MCF 10A (cell line): Measurements from ENCODE around the gene SSBP2. TPM values are rescaled to one million over a fixed set of nuclear protein-coding genes. Genes with fewer than 3 reads are reported as not detected.

Source experiments
- BruUV-seq: library from RNA; stranded (reverse); fragments of 400-500 nt; replicated peaks from 2 replicates; lab custom pipeline; 2021; lab: Mats Ljungman, UMichigan
- CTCF ChIA-PET: fragments of 300-600 bp; sonication (Branson Sonifier 250); formaldehyde crosslinking; extraction: SDS; loops from one replicate; lab custom pipeline; 2021; ENCODE audit warnings: antibody characterized with exemption, inconsistent platforms; lab: Yijun Ruan, JAX
- POLR2A ChIA-PET: fragments of 300-600, 350-650 bp; sonication (Branson Sonifier 250); formaldehyde crosslinking; extraction: SDS; loops from one replicate; lab custom pipeline; 2020; ENCODE audit warnings: antibody characterized with exemption, inconsistent platforms; lab: Yijun Ruan, JAX
- DNase-seq: peaks from one replicate; pipeline ENCODE4 v3.0.0-alpha.2; 2018; ENCODE audit not compliant: unreplicated experiment
- H3K27ac Mint-ChIP-seq: one replicate; pipeline ENCODE4 v1.8.0; 2022; ENCODE audit warnings: mild to moderate bottlenecking, low read depth, mixed read lengths; ENCODE audit not compliant: unreplicated experiment
- H3K27me3 Mint-ChIP-seq: one replicate; pipeline ENCODE4 v1.8.0; 2022; ENCODE audit warnings: mixed read lengths; ENCODE audit not compliant: insufficient read depth, unreplicated experiment
- H3K36me3 Mint-ChIP-seq: one replicate; pipeline ENCODE4 v1.8.0; 2022; ENCODE audit warnings: mild to moderate bottlenecking, moderate library complexity, mixed read lengths; ENCODE audit not compliant: insufficient read depth, unreplicated experiment
- H3K4me1 Mint-ChIP-seq: one replicate; pipeline ENCODE4 v1.8.0; 2022; ENCODE audit warnings: mixed read lengths; ENCODE audit not compliant: insufficient read depth, unreplicated experiment
- H3K4me3 Mint-ChIP-seq: one replicate; pipeline ENCODE4 v1.8.0; 2022; ENCODE audit warnings: mild to moderate bottlenecking, moderate library complexity, mixed read lengths; ENCODE audit not compliant: unreplicated experiment
- H3K9me3 Mint-ChIP-seq: one replicate; pipeline ENCODE4 v1.8.0; 2022; ENCODE audit warnings: mixed read lengths; ENCODE audit not compliant: unreplicated experiment
- intact Hi-C: fragments of 100-400 bp; cut with micrococcal nuclease; formaldehyde crosslinking; loops from 2 replicates; pipeline ENCODE4 v1.14.1; 2022
- total RNA-seq: library from RNA; stranded (reverse); gene quantifications from 2 replicates; pipeline ENCODE4 v1.2.3, GENCODE V29; 2022
- TF ChIP-seq, protein P1 (sequence below): fragments of 200-600 bp; IDR thresholded peaks from one replicate; pipeline ENCODE4 v1.8.0; 2022; ENCODE audit warnings: antibody characterized with exemption, mild to moderate bottlenecking; ENCODE audit not compliant: unreplicated experiment

Gene SSBP2
- total RNA-seq, 1 experiment from 2014 or later = 52.7 TPM

DNA sequence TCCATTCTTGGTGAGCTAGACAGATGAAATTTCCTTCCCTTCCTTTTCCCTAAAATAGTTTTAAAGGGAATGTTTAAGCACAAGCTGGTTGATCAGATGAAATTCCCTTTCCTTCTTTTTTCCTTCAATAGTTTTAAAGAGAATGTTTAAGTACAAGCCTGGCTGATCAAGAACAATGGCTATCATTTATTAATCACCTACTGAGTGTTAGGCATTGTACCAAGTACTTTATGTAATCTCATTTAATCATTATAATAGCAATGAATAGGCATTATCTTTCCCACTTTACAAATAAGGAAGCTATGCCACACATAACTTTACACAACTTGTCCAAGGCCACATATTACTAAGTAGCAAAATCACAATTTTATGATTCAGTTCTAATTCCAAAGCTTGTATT lies 205.0 kb downstream of the SSBP2 start:
- peaks cover 10% of the 10 kb centered on the region for H3K4me1 Mint-ChIP-seq
- CTCF ChIA-PET = no interaction called here
- intact Hi-C loops = no loop called here
- H3K27ac Mint-ChIP-seq = no peak overlapping the region
- no peaks in the 10 kb centered on the region for H3K9me3 Mint-ChIP-seq
- POLR2A ChIA-PET = no interaction called here
- peaks cover 7% of the 10 kb centered on the region for H3K36me3 Mint-ChIP-seq
- no peak overlapping the region for H3K4me3 Mint-ChIP-seq
- no peak for DNase-seq
- TF ChIP-seq, protein P1, sequence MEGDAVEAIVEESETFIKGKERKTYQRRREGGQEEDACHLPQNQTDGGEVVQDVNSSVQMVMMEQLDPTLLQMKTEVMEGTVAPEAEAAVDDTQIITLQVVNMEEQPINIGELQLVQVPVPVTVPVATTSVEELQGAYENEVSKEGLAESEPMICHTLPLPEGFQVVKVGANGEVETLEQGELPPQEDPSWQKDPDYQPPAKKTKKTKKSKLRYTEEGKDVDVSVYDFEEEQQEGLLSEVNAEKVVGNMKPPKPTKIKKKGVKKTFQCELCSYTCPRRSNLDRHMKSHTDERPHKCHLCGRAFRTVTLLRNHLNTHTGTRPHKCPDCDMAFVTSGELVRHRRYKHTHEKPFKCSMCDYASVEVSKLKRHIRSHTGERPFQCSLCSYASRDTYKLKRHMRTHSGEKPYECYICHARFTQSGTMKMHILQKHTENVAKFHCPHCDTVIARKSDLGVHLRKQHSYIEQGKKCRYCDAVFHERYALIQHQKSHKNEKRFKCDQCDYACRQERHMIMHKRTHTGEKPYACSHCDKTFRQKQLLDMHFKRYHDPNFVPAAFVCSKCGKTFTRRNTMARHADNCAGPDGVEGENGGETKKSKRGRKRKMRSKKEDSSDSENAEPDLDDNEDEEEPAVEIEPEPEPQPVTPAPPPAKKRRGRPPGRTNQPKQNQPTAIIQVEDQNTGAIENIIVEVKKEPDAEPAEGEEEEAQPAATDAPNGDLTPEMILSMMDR = no peak
- BruUV-seq = no TSS peak
- H3K27me3 Mint-ChIP-seq = no peaks in the 10 kb centered on the region

DNA sequence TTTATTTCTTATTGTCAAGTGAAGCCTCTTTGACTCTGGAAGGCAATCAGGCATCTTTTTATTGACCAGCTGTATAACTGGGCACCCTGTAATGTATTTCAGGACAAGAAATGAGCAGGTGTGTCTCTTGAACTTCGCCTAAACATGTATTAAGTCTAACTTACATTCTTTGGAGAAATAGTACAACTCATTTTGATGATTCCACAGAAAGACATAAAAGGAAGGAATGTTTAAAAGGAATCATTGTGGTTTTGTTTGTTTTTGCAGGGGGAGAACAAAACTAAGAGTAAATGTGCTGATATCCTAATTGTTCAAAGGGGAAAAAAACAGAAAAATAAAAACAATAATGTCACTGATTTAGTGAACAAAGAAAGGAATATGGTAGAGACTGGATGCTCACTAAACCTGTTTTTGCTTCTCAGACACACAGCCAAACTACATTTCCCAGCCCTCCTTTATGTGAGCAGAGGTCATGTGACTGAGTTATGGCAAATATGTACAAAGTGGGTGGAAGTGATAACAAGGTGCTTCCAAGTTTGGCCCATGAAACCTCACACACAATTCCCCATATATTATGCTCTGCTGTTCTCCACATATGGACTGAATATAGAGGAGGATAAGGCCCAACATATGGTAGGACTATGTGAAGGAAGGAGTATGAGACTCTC lies 206.4 kb downstream of the SSBP2 start:
- H3K27ac Mint-ChIP-seq = no peak overlapping the region
- intact Hi-C loops = no loop called here
- ChIA-PET CTCF (no interaction called here), POLR2A (no interaction called here)
- BruUV-seq = no TSS peak
- no peak for DNase-seq
- no peak overlapping the region for H3K4me3 Mint-ChIP-seq
- no peaks in the 10 kb centered on the region for H3K27me3 Mint-ChIP-seq
- H3K9me3 Mint-ChIP-seq = no peaks in the 10 kb centered on the region
- peaks cover 14% of the 10 kb centered on the region for H3K36me3 Mint-ChIP-seq
- peaks cover 10% of the 10 kb centered on the region for H3K4me1 Mint-ChIP-seq
- TF ChIP-seq, protein P1 = no peak

DNA sequence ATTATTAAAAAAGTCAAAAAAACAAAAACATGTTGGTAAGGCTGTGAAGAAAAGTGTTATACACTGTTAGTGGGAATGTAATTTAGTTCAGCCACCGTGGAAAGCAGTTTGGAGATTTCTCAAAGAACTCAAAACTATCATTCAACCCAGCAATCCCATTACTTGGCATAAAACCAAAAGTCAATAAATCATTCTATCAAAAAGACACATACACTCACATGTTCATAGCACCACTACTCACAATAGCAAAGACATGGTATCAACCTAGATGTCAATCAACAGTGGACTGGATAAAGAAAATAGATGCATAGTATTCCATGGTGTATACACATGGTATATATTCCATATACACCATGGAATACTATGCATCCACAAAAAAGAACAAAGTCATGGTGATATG lies 208.7 kb downstream of the SSBP2 start:
- H3K4me3 Mint-ChIP-seq = no peak overlapping the region

DNA sequence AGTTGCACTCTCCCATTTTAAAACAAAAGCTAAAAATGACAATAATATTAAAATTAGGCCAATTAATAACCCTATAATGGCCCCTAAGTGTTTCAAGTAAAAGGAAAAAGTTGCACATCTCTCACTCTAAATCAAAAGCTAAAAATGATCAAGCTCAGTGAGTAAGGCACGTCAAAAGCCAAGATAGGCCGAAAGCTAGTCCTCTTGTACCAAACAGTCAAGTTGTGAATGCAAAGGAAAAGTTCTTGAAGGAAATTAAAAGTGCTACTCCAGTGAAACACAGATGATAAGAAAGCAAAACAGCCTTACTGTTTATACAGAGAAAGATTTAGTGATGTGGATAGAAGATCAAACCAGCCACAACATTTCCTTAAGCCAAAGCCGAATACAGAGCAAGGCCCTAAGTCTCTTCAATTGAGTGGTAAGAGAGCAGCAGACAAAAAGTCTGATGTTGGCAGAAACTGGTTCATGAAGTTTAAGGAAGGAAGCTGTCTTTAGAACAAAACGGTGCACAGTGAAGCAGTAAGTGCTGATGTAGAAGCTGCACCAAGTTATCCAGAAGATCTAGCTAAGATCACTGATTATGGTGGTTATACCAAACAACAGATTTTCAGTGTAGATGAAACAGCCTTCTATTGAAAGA lies 212.9 kb downstream of the SSBP2 start:
- no TSS peak for BruUV-seq
- Mint-ChIP-seq H3K9me3 (no peaks in the 10 kb centered on the region), H3K27ac (no peak overlapping the region), H3K4me1 (peaks cover 5% of the 10 kb centered on the region), H3K36me3 (peaks cover 24% of the 10 kb centered on the region), H3K4me3 (no peak overlapping the region), H3K27me3 (no peaks in the 10 kb centered on the region)
- intact Hi-C loops = no loop called here
- DNase-seq = no peak
- ChIA-PET POLR2A (interaction anchor here (1.4 kb wide), 1 partner anchor 12 kb away, joined by 3 read pairs; no protein-coding TSS in a partner anchor), CTCF (interaction anchor here (0.6 to 1.1 kb wide), 2 partner anchors 31 to 1176 kb away, joined by 5 read pairs; no protein-coding TSS in a partner anchor)
- TF ChIP-seq, protein P1 = no peak

More for the DNA sequence above, 208.7 kb downstream of the SSBP2 start:
- BruUV-seq = no TSS peak
- intact Hi-C loops = no loop called here
- H3K36me3 Mint-ChIP-seq = peaks cover 20% of the 10 kb centered on the region
- DNase-seq = no peak
- ChIA-PET CTCF (no interaction called here), POLR2A (no interaction called here)
- no peaks in the 10 kb centered on the region for H3K9me3 Mint-ChIP-seq
- TF ChIP-seq, protein P1 = no peak
- no peak overlapping the region for H3K27ac Mint-ChIP-seq
- H3K4me1 Mint-ChIP-seq = peaks cover 10% of the 10 kb centered on the region
- no peaks in the 10 kb centered on the region for H3K27me3 Mint-ChIP-seq
